Small intestine (tissue), 7 donors: ENCODE results near the gene RINT1. TPM values are rescaled to one million over a fixed set of nuclear protein-coding genes. Genes with fewer than 3 reads are reported as not detected.
"Not testable (repeated sequence)": the region's sequence is repeated elsewhere in the genome, so short reads cannot be mapped to it uniquely, and the experiment has no call there.

ENCODE experiments used
- DNase-seq, 2 donors: peaks; one replicate each; pipeline versions ENCODE4 v3.0.0 to v3.0.0-alpha.2; 2013
- FAIRE-seq: peaks from 2 replicates; lab custom pipeline; 2012; peaks lifted over from hg19 to GRCh38; lab: Jason Lieb, UNC
- H3K27ac ChIP-seq, 3 donors: one replicate each; pipeline ENCODE4 v1.5.1; 2013; ENCODE audit warnings: low read length in 2 of 3, mild to moderate bottlenecking in 2 of 3, control low read depth in 1 of 3, inconsistent platforms in 1 of 3, low read depth in 1 of 3, moderate library complexity in 1 of 3
- H3K27me3 ChIP-seq, 3 donors: one replicate each; pipeline ENCODE4 v1.6.1; 2013; ENCODE audit warnings: low read length in 3 of 3, inconsistent platforms in 1 of 3; ENCODE audit not compliant: control insufficient read depth in 3 of 3, insufficient read depth in 3 of 3
- H3K36me3 ChIP-seq, 3 donors: one replicate each; pipeline ENCODE4 v1.6.1; 2013; ENCODE audit warnings: low read length in 3 of 3, inconsistent platforms in 1 of 3, low read depth in 1 of 3, mild to moderate bottlenecking in 1 of 3, moderate library complexity in 1 of 3; ENCODE audit not compliant: control insufficient read depth in 3 of 3, insufficient read depth in 2 of 3
- H3K4me1 ChIP-seq, 3 donors: one replicate each; pipeline ENCODE4 v1.6.1; 2013; ENCODE audit warnings: low read length in 2 of 3, inconsistent platforms in 1 of 3, low read depth in 1 of 3, mild to moderate bottlenecking in 1 of 3, moderate library complexity in 1 of 3; ENCODE audit not compliant: control insufficient read depth in 3 of 3, insufficient read depth in 2 of 3
- H3K4me3 ChIP-seq, 3 donors: one replicate each; pipeline ENCODE4 v1.5.1; 2013; ENCODE audit warnings: low read length in 3 of 3, control low read depth in 1 of 3, inconsistent platforms in 1 of 3, low read depth in 1 of 3, mild to moderate bottlenecking in 1 of 3, moderate library complexity in 1 of 3
- H3K9me3 ChIP-seq, 2 donors: one replicate each; pipeline ENCODE4 v1.6.1; 2013; ENCODE audit warnings: low read depth in 1 of 2, low read length in 1 of 2; ENCODE audit not compliant: control insufficient read depth in 2 of 2, insufficient read depth in 1 of 2
- WGBS, 3 donors: extraction: QIAGEN DNeasy Blood & Tissue Kit; methylation state at CpG; one replicate each; pipeline ENCODE4 v1.1.7; 2013; 5-methylcytosine and 5-hydroxymethylcytosine counted together
- polyA plus RNA-seq, 4 donors: library from polyadenylated mRNA; stranded (reverse) in 3 of 4; unstranded in 1 of 4; fragments of 200-250 nt in 3 of 4; fragments of 120-200 nt in 1 of 4; gene quantifications; one replicate each; pipeline versions ENCODE4 v1.2.1 to v1.2.3, GENCODE V29; 2013
- donor health status: healthy with polysubstance abuse.
- donor health status: control.
- donor health status: control.
- donor health status: Bipolar disorder and iron deficiency.
- donor health status: healthy.

RINT1 gene
- polyA plus RNA-seq, 4 donors: 9.3 to 17.1 (median 10.7) TPM

GRCh38 chr7:105502173-105502572 is 29.8 kb upstream of the RINT1 start:
- 92 to 97% (median 94%) methylated on average over 9 of the region's 9 CpGs for WGBS, 3 donors

DNA sequence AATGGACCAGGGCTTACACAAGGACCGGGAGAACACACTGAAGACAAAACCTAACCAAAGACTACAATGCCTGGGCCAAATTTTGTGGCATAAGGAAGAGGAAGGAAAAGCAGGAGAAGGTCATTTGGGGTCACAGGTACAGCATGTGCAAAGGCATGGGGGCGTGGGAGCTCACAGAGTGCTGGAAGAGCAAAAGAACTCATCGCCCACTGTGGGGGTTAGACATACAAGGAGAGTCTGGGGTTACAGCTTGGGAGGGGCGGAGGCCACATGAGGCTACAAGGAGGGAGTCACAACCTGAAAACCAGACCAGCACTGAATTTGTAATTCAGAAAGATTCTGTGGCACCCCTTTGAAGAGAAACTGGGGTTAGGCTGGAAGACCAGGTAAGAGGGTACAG is 19.6 kb upstream of the RINT1 start:
- Histone ChIP-seq H3K36me3 (peaks cover 0 to 6% (median 0%) of the 10 kb centered on the region in 3 donors), H3K4me3 (no peak overlapping the region), H3K27ac (no peak overlapping the region), H3K27me3 (no peaks in the 10 kb centered on the region), H3K4me1 (peaks cover 0 to 2% (median 2%) of the 10 kb centered on the region in 3 donors), H3K9me3 (no peaks in the 10 kb centered on the region)
- DNase-seq (no peak), FAIRE-seq (no peak)
- WGBS, 3 donors: 74 to 81% (median 76%) methylated on average over 4 of the region's 4 CpGs

More at GRCh38 chr7:105502173-105502572, 29.8 kb upstream of the RINT1 start:
- Histone ChIP-seq H3K27ac (no peak overlapping the region), H3K27me3 (no peaks in the 10 kb centered on the region), H3K4me3 (no peak overlapping the region), H3K36me3 (peaks cover 0 to 13% (median 9%) of the 10 kb centered on the region in 3 donors), H3K9me3 (no peaks in the 10 kb centered on the region), H3K4me1 (no peaks in the 10 kb centered on the region)
- DNase-seq (no peak), FAIRE-seq (no peak)

- Histone ChIP-seq H3K4me1 (peaks cover 0 to 2% (median 2%) of the 10 kb centered on the region in 3 donors), H3K27me3 (no peaks in the 10 kb centered on the region), H3K9me3 (no peaks in the 10 kb centered on the region), H3K27ac (no peak overlapping the region), H3K4me3 (no peak overlapping the region), H3K36me3 (peaks cover 0 to 8% (median 0%) of the 10 kb centered on the region in 3 donors)
- DNase-seq (no peak), FAIRE-seq (no peak)
- 81 to 93% (median 88%) methylated on average over 4 of the region's 4 CpGs for WGBS, 3 donors
These were observed 19.0 kb upstream of the RINT1 start for GRCh38 chr7:105512926-105513526.

GRCh38 chr7:105515610-105516009 is 16.4 kb upstream of the RINT1 start:
- not testable (repeated sequence) for H3K27me3 ChIP-seq, H3K27ac ChIP-seq, H3K4me1 ChIP-seq, H3K9me3 ChIP-seq, FAIRE-seq, H3K4me3 ChIP-seq, DNase-seq, H3K36me3 ChIP-seq
- 93 to 98% (median 96%) methylated on average over 7 of the region's 7 CpGs for WGBS, 3 donors

- no peak overlapping the region for H3K4me3 ChIP-seq
- no peaks in the 10 kb centered on the region for H3K9me3 ChIP-seq
- H3K27ac ChIP-seq: no peak overlapping the region
- peaks cover 0 to 8% (median 0%) of the 10 kb centered on the region in 3 donors for H3K36me3 ChIP-seq
- DNase-seq (no peak), FAIRE-seq (no peak)
- H3K4me1 ChIP-seq: peaks cover 0 to 10% (median 0%) of the 10 kb centered on the region in 3 donors
- H3K27me3 ChIP-seq: no peaks in the 10 kb centered on the region
- WGBS, 3 donors: 92 to 96% (median 92%) methylated on average over 6 of the region's 6 CpGs
These were observed 12.6 kb upstream of the RINT1 start for GRCh38 chr7:105519353-105519752.

DNA sequence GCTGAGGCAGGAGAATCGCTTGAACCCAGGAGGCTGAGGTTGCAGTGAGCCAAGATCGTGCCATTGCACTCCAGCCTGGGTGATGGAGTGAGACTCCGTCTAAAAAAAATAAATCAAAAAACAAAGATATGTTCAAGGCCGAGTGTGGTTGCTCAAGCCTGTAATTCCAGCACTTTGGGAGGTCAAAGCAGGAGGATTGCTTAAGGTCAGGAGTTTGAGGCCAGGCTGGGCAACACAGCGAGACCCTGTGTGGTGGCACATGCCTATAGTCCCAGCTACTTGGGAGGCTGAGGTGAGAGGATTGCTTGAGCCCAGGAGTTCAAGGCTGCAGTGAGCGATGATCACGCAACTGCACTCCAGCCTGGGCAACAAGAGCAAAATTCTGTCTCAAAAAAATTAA is 11.4 kb upstream of the RINT1 start:
- H3K9me3 ChIP-seq, H3K36me3 ChIP-seq, H3K4me3 ChIP-seq, H3K27me3 ChIP-seq, FAIRE-seq, DNase-seq, H3K27ac ChIP-seq: not testable (repeated sequence)
- peaks cover 0 to 10% (median 0%) of the 10 kb centered on the region in 3 donors for H3K4me1 ChIP-seq
- 92 to 96% (median 94%) methylated on average over 7 of the region's 7 CpGs for WGBS, 3 donors

- Histone ChIP-seq H3K27ac (peak overlapping the region; percentile 67 to 94 (median 84)), H3K36me3 (peaks cover 0 to 8% (median 0%) of the 10 kb centered on the region in 3 donors), H3K4me3 (peak overlapping the region; percentile 67 to 69 (median 69)), H3K27me3 (no peaks in the 10 kb centered on the region), H3K9me3 (no peaks in the 10 kb centered on the region), H3K4me1 (peaks cover 0 to 10% (median 0%) of the 10 kb centered on the region in 3 donors)
- 4 to 14% (median 9%) methylated on average over 25 of the region's 25 CpGs for WGBS, 3 donors
- DNase-seq (peak; percentile 67 to 85), FAIRE-seq (no peak)
These were observed 10.8 kb upstream of the RINT1 start for GRCh38 chr7:105521027-105521716.

DNA sequence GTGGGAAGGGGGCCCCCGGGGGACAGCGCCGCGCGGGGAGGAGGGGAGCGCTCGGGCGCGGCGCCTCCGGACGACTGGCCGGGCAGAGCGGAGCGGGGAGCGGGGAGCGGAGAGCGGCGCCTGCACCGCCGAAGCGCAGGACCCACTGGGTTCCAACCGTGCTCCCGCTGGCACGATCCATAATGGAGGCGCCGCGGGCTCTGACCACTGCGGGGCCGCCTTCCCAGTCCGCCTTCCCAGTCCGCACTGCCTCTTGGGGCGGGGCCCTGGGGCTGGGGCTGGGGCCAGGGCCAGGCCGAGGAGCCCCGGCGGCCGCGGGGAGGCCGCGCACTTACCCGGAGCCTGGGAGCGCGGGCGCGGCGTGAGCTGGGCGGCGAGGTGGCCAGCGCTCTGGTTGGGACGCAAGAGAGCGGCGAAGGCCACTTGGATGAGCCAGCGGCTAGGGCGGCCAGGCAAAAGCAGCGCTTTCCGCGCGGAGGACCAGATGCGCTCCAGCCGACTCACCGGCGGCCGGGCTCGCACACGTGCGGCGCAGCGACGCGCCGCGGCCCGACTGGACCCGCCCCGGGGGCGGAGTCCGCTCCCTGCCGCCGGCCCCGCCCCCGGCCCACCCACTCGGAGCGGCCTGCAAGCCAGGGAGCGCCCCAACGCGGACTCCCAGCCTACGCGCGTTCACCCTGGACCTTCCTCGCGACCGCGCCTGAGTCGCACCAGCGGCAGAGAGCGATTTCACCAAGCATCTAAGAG is 10.1 kb upstream of the RINT1 start, which contains the start of gene PUS7:
Gene PUS7, minus strand, starts transcription at position 555 of the 747 bp plus-strand sequence. CDS start 13,759 bp downstream, outside the sequence.
- H3K27me3 ChIP-seq: no peaks in the 10 kb centered on the region
- H3K4me1 ChIP-seq: peaks cover 0 to 10% (median 0%) of the 10 kb centered on the region in 3 donors
- H3K27ac ChIP-seq: peak within 1 kb of the TSS; percentile 71 to 94 (median 84)
- no peaks in the 10 kb centered on the region for H3K9me3 ChIP-seq
- 0 to 1% (median 1%) methylated on average over 43 to 96 of the region's 96 CpGs for WGBS, 3 donors
- FAIRE-seq (no peak), DNase-seq (peak; percentile 91 to 96)
- H3K36me3 ChIP-seq: peaks cover 0 to 8% (median 0%) of the 10 kb centered on the region in 3 donors
- peak within 1 kb of the TSS; percentile 67 to 69 (median 69) for H3K4me3 ChIP-seq
